GM12874 (cell line): Measurements from ENCODE around the gene C11orf91.

ENCODE experiments used
- TF ChIP-seq, protein P1 (sequence below): IDR thresholded peaks from 2 replicates; pipeline ENCODE4 v1.5.1; 2011; ENCODE audit warnings: low read depth, mild to moderate bottlenecking, control low read depth, low read length, moderate library complexity; ENCODE audit not compliant: insufficient read depth

Gene C11orf91

GRCh38 chr11:33697997-33698396 is 2.6 kb downstream of the C11orf91 start:
- TF ChIP-seq, protein P1, sequence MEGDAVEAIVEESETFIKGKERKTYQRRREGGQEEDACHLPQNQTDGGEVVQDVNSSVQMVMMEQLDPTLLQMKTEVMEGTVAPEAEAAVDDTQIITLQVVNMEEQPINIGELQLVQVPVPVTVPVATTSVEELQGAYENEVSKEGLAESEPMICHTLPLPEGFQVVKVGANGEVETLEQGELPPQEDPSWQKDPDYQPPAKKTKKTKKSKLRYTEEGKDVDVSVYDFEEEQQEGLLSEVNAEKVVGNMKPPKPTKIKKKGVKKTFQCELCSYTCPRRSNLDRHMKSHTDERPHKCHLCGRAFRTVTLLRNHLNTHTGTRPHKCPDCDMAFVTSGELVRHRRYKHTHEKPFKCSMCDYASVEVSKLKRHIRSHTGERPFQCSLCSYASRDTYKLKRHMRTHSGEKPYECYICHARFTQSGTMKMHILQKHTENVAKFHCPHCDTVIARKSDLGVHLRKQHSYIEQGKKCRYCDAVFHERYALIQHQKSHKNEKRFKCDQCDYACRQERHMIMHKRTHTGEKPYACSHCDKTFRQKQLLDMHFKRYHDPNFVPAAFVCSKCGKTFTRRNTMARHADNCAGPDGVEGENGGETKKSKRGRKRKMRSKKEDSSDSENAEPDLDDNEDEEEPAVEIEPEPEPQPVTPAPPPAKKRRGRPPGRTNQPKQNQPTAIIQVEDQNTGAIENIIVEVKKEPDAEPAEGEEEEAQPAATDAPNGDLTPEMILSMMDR, result no peak

- TF ChIP-seq, protein P1, result no peak
Observed at GRCh38 chr11:33696931-33697638, 3.5 kb downstream of the C11orf91 start.

- TF ChIP-seq, protein P1, result no peak
Observed at GRCh38 chr11:33696411-33696810, 4.2 kb downstream of the C11orf91 start.

DNA sequence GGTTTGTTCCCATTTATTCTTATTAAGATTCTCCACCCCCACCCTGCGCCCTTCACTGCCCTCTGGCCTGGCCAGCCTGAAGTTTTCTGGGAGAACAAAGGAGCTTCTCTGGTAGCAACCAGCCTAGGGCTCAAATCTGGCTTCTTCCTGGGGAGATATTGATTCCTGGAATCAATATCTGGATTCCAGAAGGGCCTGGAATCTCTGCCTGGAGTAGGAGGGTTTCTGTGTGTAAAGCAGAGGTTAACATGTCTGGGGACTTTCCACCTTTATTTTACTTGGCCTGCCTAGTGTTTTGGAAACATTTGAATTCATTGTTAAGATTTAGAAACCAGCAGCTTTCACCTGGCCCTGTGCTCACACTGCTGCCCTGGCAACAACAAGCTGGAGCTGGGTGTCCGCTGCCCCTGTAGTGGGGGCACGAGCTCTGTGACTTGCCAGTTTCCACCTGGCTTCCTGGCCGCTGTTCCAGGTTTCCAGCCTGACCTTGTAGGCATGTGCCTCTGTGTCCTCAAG is 5.5 kb downstream of the C11orf91 start:
- TF ChIP-seq, protein P1, result no peak

DNA sequence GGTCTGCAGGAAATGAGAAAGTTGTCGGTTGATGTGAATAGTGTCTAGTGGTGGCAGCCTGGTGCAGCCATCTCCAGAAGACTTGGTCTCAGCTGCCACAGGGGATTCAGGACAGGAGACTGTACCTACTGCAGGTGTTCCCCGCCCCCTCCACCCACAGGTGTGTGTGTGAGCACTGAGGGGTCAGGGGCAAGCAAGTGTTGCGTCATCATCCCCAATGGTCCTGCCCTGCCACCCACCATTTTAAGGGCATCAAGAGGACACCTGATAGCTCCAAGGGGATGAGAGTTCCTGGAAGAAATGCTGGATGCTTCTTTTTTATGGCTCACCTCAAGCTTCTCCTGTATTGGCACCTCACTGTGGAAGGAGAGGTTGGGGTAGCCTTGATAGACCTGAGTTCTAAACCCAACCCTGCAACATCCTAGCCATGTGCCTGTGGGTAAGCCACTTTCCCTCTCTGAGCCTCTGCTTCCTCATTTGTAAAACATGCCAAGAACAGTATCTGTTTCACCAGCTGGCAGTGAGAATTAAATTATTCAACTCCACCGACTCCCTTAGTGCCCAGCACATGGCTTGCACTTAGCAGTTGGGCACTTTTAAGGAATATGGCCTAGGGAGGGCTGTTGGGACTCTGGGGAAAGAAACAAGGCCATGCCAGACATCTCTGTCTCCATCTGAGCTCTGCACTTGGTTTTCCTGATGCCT is 6.1 kb downstream of the C11orf91 start:
- TF ChIP-seq, protein P1, result no peak

- TF ChIP-seq, protein P1, result no peak
Observed at GRCh38 chr11:33692541-33692940, 8.1 kb downstream of the C11orf91 start.

- TF ChIP-seq, protein P1, result no peak
Observed at GRCh38 chr11:33692013-33692504, 8.6 kb downstream of the C11orf91 start.
